ENCODE results near the gene FXYD1. TPM values are rescaled to one million over a fixed set of nuclear protein-coding genes. Genes with fewer than 3 reads are reported as not detected.
A peak's percentile ranks its signal among the peaks of the same experiment; 100 is the strongest.

The FXYD1 gene
- total RNA-seq, 1 experiment from 2014 or later: 13.3 TPM

GRCh38 chr19:35154525-35155406 is 16.1 kb downstream of the FXYD1 start, which contains the start of gene FXYD5:
FXYD5 (plus strand) TSS chr19:35154735; CDS start chr19:35155551, 816 bp downstream.
- POLR2A ChIA-PET: interaction anchor here (0.6 to 2.5 kb wide), 4 partner anchors 13 to 87 kb away, joined by 4 to 15 read pairs (median 6); no protein-coding TSS in a partner anchor

More at GRCh38 chr19:35154525-35155406, 16.1 kb downstream of the FXYD1 start, which contains the start of gene FXYD5:
- Mint-ChIP-seq H3K27me3 (ENCODE audit: low read depth) (no peaks in the 10 kb centered on the region; the same call in 1 of the 2 replicates), H3K9me3 (no peaks in the 10 kb centered on the region), H3K36me3 (peaks cover 37% of the 10 kb centered on the region), H3K27ac (peak within 1 kb of the TSS; percentile 58), H3K4me1 (peaks cover 53% of the 10 kb centered on the region), H3K4me3 (peak within 1 kb of the TSS; percentile 97)
- ATAC-seq: peak; percentile 45
- peak; percentile 64 for DNase-seq (ENCODE audit: low spot score)
- no peak for TF ChIP-seq SOX15 (CRISPR knock-in tag; IDR thresholded peaks at IDR 0.05)
- TF ChIP-seq FOXK1 (CRISPR knock-in tag; IDR thresholded peaks at IDR 0.05): peak; percentile 24; the same call in 1 of the 2 replicates
- TF ChIP-seq MAX (CRISPR knock-in tag; IDR thresholded peaks at IDR 0.05): peak; percentile 65
- TF ChIP-seq ZNF396 (CRISPR knock-in tag; IDR thresholded peaks at IDR 0.05; ENCODE audit: borderline replicate concordance): no peak
- TF ChIP-seq HMGXB4 (CRISPR knock-in tag; IDR thresholded peaks at IDR 0.05): 0 out of 2 replicates have a peak, but pooled peaks have one; percentile 21
- TF ChIP-seq ATF3 (CRISPR knock-in tag; conservative IDR thresholded peaks at IDR 0.05): no peak
- peak; percentile 65; the same call in 1 of the 2 replicates for TF ChIP-seq FOXP1 (CRISPR knock-in tag; IDR thresholded peaks at IDR 0.05; ENCODE audit: borderline replicate concordance)
- TF ChIP-seq PRDM15 (CRISPR knock-in tag; IDR thresholded peaks at IDR 0.05): peak; percentile 32; the same call in 1 of the 2 replicates
- no peak for TF ChIP-seq ZNF263 (CRISPR knock-in tag; IDR thresholded peaks at IDR 0.05; ENCODE audit: low read depth)
- TF ChIP-seq ETV6 (CRISPR knock-in tag; IDR thresholded peaks at IDR 0.05): 0 out of 2 replicates have a peak, but pooled peaks have one; percentile 25
- TF ChIP-seq E2F5 (CRISPR knock-in tag; IDR thresholded peaks at IDR 0.05): peak; percentile 45; the same call in 1 of the 2 replicates
- CTCF ChIA-PET: interaction anchor here (0.6 to 4.1 kb wide), 16 partner anchors 12 to 643 kb away, joined by 3 to 143 read pairs (median 6); partner anchors contain the start of genes FAM187B, FXYD7 and LGI4

Measured in WTC11 (cell line).